Large intestine (tissue), 3 donors: Measurements from ENCODE around the gene SRRT. TPM values are rescaled to one million over a fixed set of nuclear protein-coding genes. Genes with fewer than 3 reads are reported as not detected.
A peak's percentile ranks its signal among the peaks of the same experiment; 100 is the strongest.
"Not testable (repeated sequence)": the region's sequence is repeated elsewhere in the genome, so short reads cannot be mapped to it uniquely, and the experiment has no call there.

Experiments used
- DNase-seq, 2 donors: peaks; one replicate each; pipeline versions ENCODE4 v3.0.0 to v3.0.0-alpha.2; 2013
- H3K27ac ChIP-seq: one replicate; pipeline ENCODE4 v1.5.1; 2013; ENCODE audit warnings: low read length
- H3K27me3 ChIP-seq: 2 replicates; pipeline ENCODE4 v1.6.1; 2013; ENCODE audit warnings: low read length; ENCODE audit not compliant: control insufficient read depth, insufficient read depth
- H3K36me3 ChIP-seq: 2 replicates; pipeline ENCODE4 v1.6.1; 2013; ENCODE audit warnings: low read length; ENCODE audit not compliant: control insufficient read depth, insufficient read depth
- H3K4me1 ChIP-seq: one replicate; pipeline ENCODE4 v1.6.1; 2013; ENCODE audit warnings: low read length; ENCODE audit not compliant: control insufficient read depth, insufficient read depth
- H3K4me3 ChIP-seq: one replicate; pipeline ENCODE4 v1.5.1; 2013; ENCODE audit warnings: low read length
- H3K9me3 ChIP-seq: one replicate; pipeline ENCODE4 v1.6.1; 2013; ENCODE audit warnings: mild to moderate bottlenecking, low read depth, low read length, moderate library complexity; ENCODE audit not compliant: control insufficient read depth
- WGBS: methylation state at CpG from one replicate; pipeline ENCODE4 v1.1.5; 2013; ENCODE audit warnings: low lambda C conversion rate; ENCODE audit not compliant: insufficient coverage; 5-methylcytosine and 5-hydroxymethylcytosine counted together
- polyA plus RNA-seq: library from polyadenylated mRNA; unstranded; fragments of 120-200 nt; gene quantifications from one replicate; pipeline ENCODE4 v1.2.1, GENCODE V29; 2013

Gene SRRT
- polyA plus RNA-seq, 1 donor = 118 TPM

DNA sequence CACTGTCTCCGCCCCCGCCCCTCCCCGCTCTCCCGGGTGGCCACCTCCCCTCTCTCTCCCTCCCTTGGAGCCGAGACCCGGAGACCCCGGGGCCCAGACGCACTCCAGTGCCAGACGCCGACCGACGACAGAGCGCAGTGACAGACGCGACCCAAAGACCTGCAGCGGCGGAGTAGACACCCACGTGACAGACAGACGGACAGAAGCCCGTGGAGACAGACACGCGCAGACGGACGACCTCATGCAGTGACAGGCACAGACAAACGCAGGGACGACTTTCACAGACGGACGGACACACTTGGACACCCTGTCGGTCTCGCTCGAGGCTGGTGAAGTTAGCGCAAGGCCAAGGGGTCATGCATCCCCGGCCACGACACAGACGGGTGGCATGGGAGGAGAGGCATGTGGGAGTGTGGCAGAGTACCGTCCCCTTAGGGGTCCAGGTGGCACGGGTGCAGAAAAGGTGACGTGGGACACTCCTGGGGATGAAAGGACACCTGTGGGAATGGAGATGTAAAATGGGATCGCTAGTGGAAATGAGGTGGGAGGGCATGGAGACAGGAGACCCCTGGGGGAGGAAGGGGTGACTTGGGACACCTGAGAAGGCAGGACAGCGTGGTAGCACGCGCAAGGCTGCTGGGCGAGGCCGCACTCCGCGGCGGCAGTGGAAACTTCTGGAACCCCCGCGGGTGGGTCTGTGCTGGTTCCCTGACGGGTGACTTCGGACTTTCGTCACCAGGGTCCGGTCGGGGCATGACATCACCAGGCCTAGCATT, 21.2 kb downstream of the SRRT start:
- Histone ChIP-seq H3K4me3 (peak overlapping the region; percentile 31), H3K36me3 (no peaks in the 10 kb centered on the region), H3K27me3 (peaks cover 31% of the 10 kb centered on the region), H3K27ac (peak overlapping the region; percentile 51), H3K9me3 (peaks cover 11% of the 10 kb centered on the region), H3K4me1 (peaks cover 27% of the 10 kb centered on the region)
- WGBS = no CpG with 5 or more reads among the region's 54 CpGs
- DNase-seq = peak; percentile 76 to 88

- Histone ChIP-seq H3K27me3 (peaks cover 29% of the 10 kb centered on the region), H3K4me1 (peaks cover 26% of the 10 kb centered on the region), H3K9me3 (peaks cover 11% of the 10 kb centered on the region), H3K36me3 (no peaks in the 10 kb centered on the region), H3K4me3 (peak overlapping the region; percentile 3), H3K27ac (peak overlapping the region; percentile 82)
- WGBS = no CpG with 5 or more reads among the region's 95 CpGs
- DNase-seq = peak in 1 of 2 donors; percentile 75
These were observed 22.1 kb downstream of the SRRT start for GRCh38 chr7:100896732-100897608.

DNA sequence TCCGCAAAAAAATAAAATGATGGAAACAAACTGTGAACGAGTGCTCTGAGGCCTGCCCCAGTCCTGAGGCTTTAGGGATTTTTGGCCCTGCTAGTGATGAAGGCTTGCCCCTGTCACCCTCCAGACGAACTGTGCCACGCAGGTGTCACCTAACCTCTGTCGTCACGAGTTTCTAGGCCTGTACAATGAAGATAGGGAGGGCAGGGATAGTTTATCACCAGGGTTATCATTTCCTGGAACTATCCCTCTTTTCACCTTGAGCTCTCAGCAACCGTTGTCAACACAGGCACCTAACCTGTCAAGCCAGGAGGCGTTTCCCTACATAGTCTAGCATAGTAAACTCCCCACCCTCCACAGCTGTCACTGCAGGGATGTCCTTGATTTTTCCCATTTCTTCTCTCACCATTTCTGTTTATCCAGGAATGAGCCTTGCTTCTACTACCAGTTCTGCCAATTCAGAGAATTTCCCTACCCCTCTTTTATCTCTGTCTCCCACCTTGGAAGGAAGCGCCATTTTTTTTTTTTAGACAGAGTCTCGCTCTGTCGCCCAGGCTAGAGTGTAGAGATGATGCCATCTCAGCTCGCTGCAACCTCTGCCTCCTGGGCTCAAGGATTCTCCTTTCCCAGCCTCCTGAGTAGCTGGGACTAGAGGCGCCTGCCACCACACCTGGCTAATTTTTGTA, 23.0 kb downstream of the SRRT start:
- Histone ChIP-seq H3K27ac (peak overlapping the region; percentile 82), H3K27me3 (peaks cover 27% of the 10 kb centered on the region), H3K4me1 (peaks cover 34% of the 10 kb centered on the region), H3K9me3 (peaks cover 11% of the 10 kb centered on the region), H3K36me3 (no peaks in the 10 kb centered on the region), H3K4me3 (no peak overlapping the region)
- WGBS = 60% methylated on average over 1 of the region's 13 CpGs
- DNase-seq = peak; percentile 88 to 94

- H3K27me3 ChIP-seq = peaks cover 22% of the 10 kb centered on the region
- no peak for DNase-seq
- peaks cover 11% of the 10 kb centered on the region for H3K9me3 ChIP-seq
- H3K4me1 ChIP-seq = peaks cover 37% of the 10 kb centered on the region
- no peak overlapping the region for H3K27ac ChIP-seq
- WGBS = no CpG with 5 or more reads among the region's 5 CpGs
- H3K4me3 ChIP-seq = no peak overlapping the region
- H3K36me3 ChIP-seq = no peaks in the 10 kb centered on the region
These were observed 24.5 kb downstream of the SRRT start for GRCh38 chr7:100899432-100899831.

GRCh38 chr7:100900978-100901377, 26.1 kb downstream of the SRRT start:
- no peak overlapping the region for H3K4me3 ChIP-seq
- peak overlapping the region; percentile 2 for H3K27ac ChIP-seq
- H3K27me3 ChIP-seq = peaks cover 12% of the 10 kb centered on the region
- peaks cover 6% of the 10 kb centered on the region for H3K9me3 ChIP-seq
- 100% methylated on average over 1 of the region's 2 CpGs for WGBS
- H3K36me3 ChIP-seq = no peaks in the 10 kb centered on the region
- peaks cover 32% of the 10 kb centered on the region for H3K4me1 ChIP-seq
- DNase-seq = no peak

GRCh38 chr7:100901921-100902332, 27.0 kb downstream of the SRRT start:
- WGBS = no CpG with 5 or more reads among the region's 5 CpGs
- H3K9me3 ChIP-seq = no peaks in the 10 kb centered on the region
- no peak overlapping the region for H3K4me3 ChIP-seq
- DNase-seq = peak; percentile 95 to 98
- peaks cover 25% of the 10 kb centered on the region for H3K4me1 ChIP-seq
- H3K36me3 ChIP-seq = no peaks in the 10 kb centered on the region
- peak overlapping the region; percentile 88 for H3K27ac ChIP-seq
- peaks cover 4% of the 10 kb centered on the region for H3K27me3 ChIP-seq

DNA sequence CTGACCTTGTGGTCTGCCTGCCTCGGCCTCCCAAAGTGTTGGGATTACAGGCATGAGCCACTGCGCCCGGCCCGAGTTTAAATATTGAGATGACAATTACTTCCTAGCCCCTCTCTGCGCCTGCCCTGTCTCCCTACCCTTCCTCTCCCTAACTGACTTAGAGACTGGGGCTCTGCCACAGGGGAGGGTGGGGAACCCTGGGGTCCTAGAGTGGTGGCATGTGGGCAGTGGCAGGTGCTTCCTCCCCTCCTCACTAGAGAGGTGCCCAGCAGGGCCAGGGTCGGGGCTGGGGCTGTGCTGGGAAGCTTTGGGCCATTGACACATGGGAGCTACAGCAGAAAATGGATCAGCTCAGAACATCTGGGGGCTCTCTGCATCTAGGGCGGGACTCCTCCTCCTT, 27.7 kb downstream of the SRRT start:
- H3K4me1 ChIP-seq = peaks cover 19% of the 10 kb centered on the region
- no peaks in the 10 kb centered on the region for H3K36me3 ChIP-seq
- H3K27ac ChIP-seq = peak overlapping the region; percentile 88
- H3K9me3 ChIP-seq = no peaks in the 10 kb centered on the region
- H3K27me3 ChIP-seq = no peaks in the 10 kb centered on the region
- no CpG with 5 or more reads among the region's 7 CpGs for WGBS
- no peak overlapping the region for H3K4me3 ChIP-seq
- DNase-seq = no peak

GRCh38 chr7:100908512-100908911, 33.6 kb downstream of the SRRT start:
- Histone ChIP-seq H3K36me3 (no peaks in the 10 kb centered on the region), H3K27me3 (no peaks in the 10 kb centered on the region), H3K4me1 (peaks cover 12% of the 10 kb centered on the region), H3K27ac (no peak overlapping the region), H3K9me3 (no peaks in the 10 kb centered on the region), H3K4me3 (no peak overlapping the region)
- DNase-seq = no peak
- WGBS = no CpG with 5 or more reads among the region's 5 CpGs

DNA sequence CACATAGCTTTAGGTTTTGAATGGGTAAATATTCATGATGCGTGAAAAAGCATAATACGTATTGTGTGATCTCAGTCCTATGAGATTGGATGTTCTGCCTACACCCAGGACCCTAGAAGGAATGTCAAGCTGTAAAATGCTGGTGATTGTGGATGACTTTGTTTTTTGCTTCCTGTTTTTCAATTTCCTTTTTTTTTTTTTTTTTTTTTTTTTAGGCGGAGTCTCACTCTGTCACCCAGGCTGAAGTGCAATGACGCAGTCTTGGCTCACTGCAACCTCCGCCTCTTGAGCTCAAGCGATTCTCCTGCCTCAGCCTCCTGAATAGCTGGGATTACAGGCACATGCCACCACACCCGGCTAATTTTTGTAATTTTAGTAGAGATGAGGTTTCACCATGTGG, 35.5 kb downstream of the SRRT start:
- H3K4me1 ChIP-seq = peaks cover 24% of the 10 kb centered on the region
- H3K4me3 ChIP-seq, H3K36me3 ChIP-seq, H3K27me3 ChIP-seq, H3K9me3 ChIP-seq: not testable (repeated sequence)
- peak; percentile 58 to 67 for DNase-seq
- WGBS = no CpG with 5 or more reads among the region's 7 CpGs
- H3K27ac ChIP-seq = peak overlapping the region; percentile 99

DNA sequence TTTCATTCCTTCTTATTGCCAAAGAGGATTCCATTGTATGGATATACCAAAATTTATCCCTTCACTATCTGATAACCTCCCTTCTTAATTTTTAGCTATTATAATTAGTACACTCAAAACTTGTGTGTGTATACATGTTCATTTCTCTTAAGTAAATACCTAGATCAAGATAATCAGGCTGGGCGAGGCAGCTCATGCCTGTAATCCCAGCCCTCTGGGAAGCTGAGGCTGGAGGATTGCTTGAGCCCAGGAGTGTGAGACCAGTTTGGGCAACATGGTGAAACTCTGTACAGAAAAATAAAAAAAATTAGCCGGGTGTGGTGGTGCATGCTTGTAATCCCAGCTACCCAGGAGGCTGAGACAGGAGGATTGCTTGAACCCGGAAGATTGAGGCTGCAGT, 36.6 kb downstream of the SRRT start:
- Histone ChIP-seq H3K4me3 (no peak overlapping the region), H3K9me3 (no peaks in the 10 kb centered on the region), H3K27ac (peak overlapping the region; percentile 99), H3K4me1 (peaks cover 24% of the 10 kb centered on the region), H3K36me3 (no peaks in the 10 kb centered on the region), H3K27me3 (no peaks in the 10 kb centered on the region)
- DNase-seq = no peak
- WGBS = no CpG with 5 or more reads among the region's 3 CpGs
